Measurements from ENCODE around the gene GPALPP1.

Gene GPALPP1

GRCh38 chr13:44989941-44990340 is 603 bp downstream of the GPALPP1 start:
- TF ChIP-seq CTCF (IDR thresholded peaks at IDR 0.05): no peak
- Histone ChIP-seq H3K9me3 (no peaks in the 10 kb centered on the region), H3K36me3 (no peaks in the 10 kb centered on the region), H3K27ac (peak overlapping the region; percentile 68), H3K4me3 (ENCODE audit: low read depth in 1 of 2, low read length in 1 of 2) (peak overlapping the region; percentile 74 to 93), H3K27me3 (no peaks in the 10 kb centered on the region), H3K4me1 (ENCODE audit: control insufficient read depth in 1 of 2, insufficient read depth in 1 of 2, low read depth in 1 of 2, low read length in 1 of 2) (peaks cover 12 to 15% of the 10 kb centered on the region in 2 experiments)

GRCh38 chr13:45003417-45003816 is 14.1 kb downstream of the GPALPP1 start:
- Histone ChIP-seq H3K9me3 (peaks cover 5% of the 10 kb centered on the region), H3K27me3 (no peaks in the 10 kb centered on the region), H3K4me1 (ENCODE audit: control insufficient read depth in 1 of 2, insufficient read depth in 1 of 2, low read depth in 1 of 2, low read length in 1 of 2) (no peaks in the 10 kb centered on the region), H3K27ac (no peak overlapping the region), H3K36me3 (peaks cover 24% of the 10 kb centered on the region), H3K4me3 (ENCODE audit: low read depth in 1 of 2, low read length in 1 of 2) (no peak overlapping the region)
- no peak for TF ChIP-seq CTCF (IDR thresholded peaks at IDR 0.05)

GRCh38 chr13:45004096-45004495 is 14.8 kb downstream of the GPALPP1 start:
- TF ChIP-seq CTCF (IDR thresholded peaks at IDR 0.05): no peak

GRCh38 chr13:45007225-45007624 is 17.9 kb downstream of the GPALPP1 start:
- no peaks in the 10 kb centered on the region for H3K4me1 ChIP-seq (ENCODE audit: control insufficient read depth in 1 of 2, insufficient read depth in 1 of 2, low read depth in 1 of 2, low read length in 1 of 2)
- H3K4me3 ChIP-seq (ENCODE audit: low read depth in 1 of 2, low read length in 1 of 2): no peak overlapping the region
- no peaks in the 10 kb centered on the region for H3K9me3 ChIP-seq
- no peak overlapping the region for H3K27ac ChIP-seq
- TF ChIP-seq CTCF (IDR thresholded peaks at IDR 0.05): no peak
- peaks cover 49% of the 10 kb centered on the region for H3K36me3 ChIP-seq
- no peaks in the 10 kb centered on the region for H3K27me3 ChIP-seq

More at GRCh38 chr13:45004096-45004495, 14.8 kb downstream of the GPALPP1 start:
- H3K4me1 ChIP-seq (ENCODE audit: control insufficient read depth in 1 of 2, insufficient read depth in 1 of 2, low read depth in 1 of 2, low read length in 1 of 2): no peaks in the 10 kb centered on the region
- peaks cover 5% of the 10 kb centered on the region for H3K9me3 ChIP-seq
- H3K27me3 ChIP-seq: no peaks in the 10 kb centered on the region
- H3K36me3 ChIP-seq: peaks cover 30% of the 10 kb centered on the region
- no peak overlapping the region for H3K4me3 ChIP-seq (ENCODE audit: low read depth in 1 of 2, low read length in 1 of 2)
- H3K27ac ChIP-seq: no peak overlapping the region

- TF ChIP-seq CTCF (IDR thresholded peaks at IDR 0.05): no peak
- Histone ChIP-seq H3K27me3 (no peaks in the 10 kb centered on the region), H3K9me3 (no peaks in the 10 kb centered on the region), H3K27ac (no peak overlapping the region), H3K36me3 (peaks cover 44% of the 10 kb centered on the region), H3K4me1 (ENCODE audit: control insufficient read depth in 1 of 2, insufficient read depth in 1 of 2, low read depth in 1 of 2, low read length in 1 of 2) (no peaks in the 10 kb centered on the region), H3K4me3 (ENCODE audit: low read depth in 1 of 2, low read length in 1 of 2) (no peak overlapping the region)
Observed at GRCh38 chr13:45007823-45008222, 18.5 kb downstream of the GPALPP1 start.

GRCh38 chr13:45011198-45011597 is 21.9 kb downstream of the GPALPP1 start:
- Histone ChIP-seq H3K4me1 (ENCODE audit: control insufficient read depth in 1 of 2, insufficient read depth in 1 of 2, low read depth in 1 of 2, low read length in 1 of 2) (no peaks in the 10 kb centered on the region), H3K27me3 (no peaks in the 10 kb centered on the region), H3K36me3 (peaks cover 52% of the 10 kb centered on the region)

More at GRCh38 chr13:45011198-45011597, 21.9 kb downstream of the GPALPP1 start:
- Histone ChIP-seq H3K9me3 (no peaks in the 10 kb centered on the region), H3K4me3 (ENCODE audit: low read depth in 1 of 2, low read length in 1 of 2) (no peak overlapping the region), H3K27ac (no peak overlapping the region)
- TF ChIP-seq CTCF (IDR thresholded peaks at IDR 0.05): no peak
